Thymus (tissue), 11 donors: ENCODE results near the gene MACROD2. TPM values are rescaled to one million over a fixed set of nuclear protein-coding genes. Genes with fewer than 3 reads are reported as not detected.

Experiments
- DNase-seq, 9 donors: peaks; one replicate each; pipeline ENCODE4 v3.0.0-alpha.2; 2013; ENCODE audit warnings: low spot score in 9 of 9, low read depth in 6 of 9, missing footprints in 1 of 9
- H3K27ac ChIP-seq, 2 donors: one replicate each; pipeline ENCODE4 v1.5.1; 2013; ENCODE audit warnings: control low read depth in 1 of 2, low read depth in 1 of 2, low read length in 1 of 2, mild to moderate bottlenecking in 1 of 2, moderate library complexity in 1 of 2
- H3K27me3 ChIP-seq, 2 donors: one replicate each; pipeline ENCODE4 v1.5.1; 2013; ENCODE audit warnings: low read length in 1 of 2; ENCODE audit not compliant: control insufficient read depth in 2 of 2, insufficient read depth in 1 of 2
- H3K36me3 ChIP-seq, 2 donors: one replicate each; pipeline ENCODE4 v1.5.1; 2013; ENCODE audit warnings: low read length in 1 of 2, mild to moderate bottlenecking in 1 of 2, moderate library complexity in 1 of 2; ENCODE audit not compliant: control insufficient read depth in 2 of 2, insufficient read depth in 2 of 2
- H3K4me1 ChIP-seq, 2 donors: one replicate each; pipeline ENCODE4 v1.5.1; 2013; ENCODE audit warnings: low read length in 2 of 2; ENCODE audit not compliant: control insufficient read depth in 2 of 2, insufficient read depth in 2 of 2
- H3K4me3 ChIP-seq, 2 donors: one replicate each; pipeline ENCODE4 v1.5.1; 2013; ENCODE audit warnings: low read length in 2 of 2, control low read depth in 1 of 2, mild to moderate bottlenecking in 1 of 2
- H3K9me3 ChIP-seq, 2 donors: one replicate each; pipeline ENCODE4 v1.5.1; 2013; ENCODE audit warnings: low read length in 1 of 2, mild to moderate bottlenecking in 1 of 2; ENCODE audit not compliant: control insufficient read depth in 2 of 2, insufficient read depth in 1 of 2
- WGBS: extraction: QIAGEN DNeasy Blood & Tissue Kit; methylation state at CpG from one replicate; pipeline ENCODE4 v1.1.7; 2013; 5-methylcytosine and 5-hydroxymethylcytosine counted together
- polyA plus RNA-seq: library from polyadenylated mRNA; stranded (reverse); fragments of 200-250 nt; gene quantifications from one replicate; pipeline ENCODE4 v1.2.3, GENCODE V29; 2013
- total RNA-seq: library from RNA; stranded (reverse); fragments of 120-200 nt; gene quantifications from one replicate; pipeline ENCODE4 v1.2.4, GENCODE V29; 2013
- donor health status: healthy.

Gene MACROD2
- total and polyA plus RNA-seq, 2 donors: 1.6 to 4.2 TPM

DNA sequence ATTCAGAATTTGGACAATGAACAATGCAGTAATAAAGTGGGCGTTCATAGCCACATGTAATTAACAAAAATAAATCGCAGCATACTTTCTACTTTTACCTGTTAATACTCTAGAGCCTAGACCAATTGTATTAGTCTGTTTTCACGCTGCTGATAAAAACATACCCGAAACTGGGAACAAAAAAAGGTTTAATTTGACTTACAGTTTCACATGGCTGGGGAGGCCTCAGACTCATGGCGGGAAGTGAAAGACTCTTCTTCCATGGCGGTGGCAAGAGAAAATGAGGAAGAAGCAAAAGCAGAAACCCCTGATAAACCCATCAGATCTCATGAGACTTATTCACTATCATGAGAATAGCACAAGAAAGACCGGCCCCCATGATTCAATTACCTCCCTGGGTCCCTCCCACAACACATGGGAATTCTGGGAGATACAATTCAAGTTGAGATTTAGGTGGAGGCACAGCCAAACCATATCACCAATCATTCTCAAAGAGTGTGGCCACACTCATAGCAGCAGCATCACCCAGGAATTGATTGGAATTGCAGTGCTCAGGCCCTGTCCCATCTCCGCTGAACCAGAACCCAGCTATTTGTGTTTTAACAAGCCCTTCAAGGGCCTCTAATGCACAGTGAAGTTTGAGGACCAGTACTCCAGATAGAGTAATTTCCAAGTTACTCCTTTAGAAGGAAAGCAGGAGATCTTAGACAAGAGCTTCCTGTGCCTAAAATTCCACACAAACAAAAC is 1927.9 kb downstream of the MACROD2 start:
- no peak overlapping the region for H3K27ac ChIP-seq
- peak in 1 of 9 donors; percentile 5 for DNase-seq

GRCh38 chr20:15924556-15924955 is 1929.2 kb downstream of the MACROD2 start:
- no peaks in the 10 kb centered on the region for H3K27me3 ChIP-seq
- 84% methylated on average over 1 of the region's 1 CpG for WGBS
- H3K27ac ChIP-seq: no peak overlapping the region
- H3K9me3 ChIP-seq: no peaks in the 10 kb centered on the region
- no peaks in the 10 kb centered on the region for H3K4me1 ChIP-seq
- no peaks in the 10 kb centered on the region for H3K36me3 ChIP-seq
- H3K4me3 ChIP-seq: no peak overlapping the region
- DNase-seq: no peak

More for the DNA sequence above, 1927.9 kb downstream of the MACROD2 start:
- no peaks in the 10 kb centered on the region for H3K36me3 ChIP-seq
- no peaks in the 10 kb centered on the region for H3K4me1 ChIP-seq
- no peaks in the 10 kb centered on the region for H3K27me3 ChIP-seq
- 93% methylated on average over 8 of the region's 8 CpGs for WGBS
- no peaks in the 10 kb centered on the region for H3K9me3 ChIP-seq
- H3K4me3 ChIP-seq: no peak overlapping the region

DNA sequence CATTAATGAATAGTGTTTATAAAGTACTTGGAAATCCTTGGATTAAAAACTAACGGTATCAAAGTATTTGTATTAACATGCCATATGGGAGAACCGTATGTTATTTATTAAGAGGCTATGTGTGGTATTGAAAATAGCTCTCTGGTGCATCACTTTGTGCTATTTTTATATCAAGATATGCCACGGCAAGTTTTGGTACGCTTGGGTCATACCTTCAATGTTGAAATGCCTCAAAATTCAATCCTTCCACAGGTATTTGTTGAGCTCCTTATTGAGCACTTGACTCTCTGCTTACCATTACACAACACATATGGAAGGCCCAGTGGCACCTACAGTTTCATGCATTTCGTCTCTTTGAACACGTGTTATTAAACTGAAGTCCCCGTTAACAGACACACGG is 1930.1 kb downstream of the MACROD2 start:
- no peaks in the 10 kb centered on the region for H3K4me1 ChIP-seq
- no peaks in the 10 kb centered on the region for H3K36me3 ChIP-seq
- H3K4me3 ChIP-seq: no peak overlapping the region
- H3K9me3 ChIP-seq: no peaks in the 10 kb centered on the region
- H3K27me3 ChIP-seq: no peaks in the 10 kb centered on the region
- 90% methylated on average over 8 of the region's 8 CpGs for WGBS
- DNase-seq: no peak
- H3K27ac ChIP-seq: no peak overlapping the region

DNA sequence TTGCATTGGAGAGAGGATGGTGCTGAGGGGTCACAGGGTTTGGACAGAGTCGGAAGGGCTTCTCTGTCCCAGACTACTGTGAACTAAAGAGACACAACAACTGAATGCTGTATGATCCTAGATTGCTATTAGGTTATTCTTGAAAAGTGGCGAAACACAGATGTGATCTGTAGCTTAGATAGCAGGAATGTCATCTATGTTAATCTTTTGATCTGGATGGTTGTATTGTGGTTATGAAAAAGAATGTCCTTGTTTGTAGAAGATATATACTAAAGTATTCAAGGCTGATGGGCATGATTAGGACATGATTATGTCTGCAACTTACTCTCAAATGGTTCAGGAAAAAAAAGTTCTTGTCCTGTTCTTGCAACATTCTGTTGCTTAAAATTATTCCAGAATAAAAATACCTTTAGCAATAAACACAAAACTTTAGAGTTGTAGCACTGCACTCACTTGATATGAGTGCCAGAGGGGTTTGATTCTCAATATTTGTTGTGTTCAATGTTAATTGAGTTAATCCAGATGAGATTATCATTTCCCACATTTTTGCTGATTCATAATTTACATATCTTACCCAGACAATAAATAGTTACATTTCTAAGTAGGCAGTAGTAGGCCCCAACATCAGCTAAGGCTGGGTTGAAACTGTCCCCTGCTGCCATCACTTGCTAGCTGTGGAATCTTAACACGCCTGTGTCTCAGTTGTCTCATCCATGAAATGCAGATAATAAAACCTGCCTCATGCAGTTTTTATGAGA is 1932.8 kb downstream of the MACROD2 start:
- Histone ChIP-seq H3K4me3 (no peak overlapping the region), H3K9me3 (no peaks in the 10 kb centered on the region), H3K27me3 (no peaks in the 10 kb centered on the region), H3K27ac (no peak overlapping the region), H3K4me1 (peaks cover 0 to 3% of the 10 kb centered on the region in 2 donors), H3K36me3 (no peaks in the 10 kb centered on the region)
- no peak for DNase-seq
- 92% methylated on average over 3 of the region's 3 CpGs for WGBS

GRCh38 chr20:15928946-15929345 is 1933.6 kb downstream of the MACROD2 start:
- H3K27me3 ChIP-seq: no peaks in the 10 kb centered on the region
- no peak for DNase-seq
- no peaks in the 10 kb centered on the region for H3K36me3 ChIP-seq
- H3K9me3 ChIP-seq: no peaks in the 10 kb centered on the region
- peaks cover 0 to 3% of the 10 kb centered on the region in 2 donors for H3K4me1 ChIP-seq
- no peak overlapping the region for H3K4me3 ChIP-seq
- no peak overlapping the region for H3K27ac ChIP-seq

GRCh38 chr20:15930311-15931305 is 1935.3 kb downstream of the MACROD2 start:
- no peaks in the 10 kb centered on the region for H3K36me3 ChIP-seq
- peak in 1 of 9 donors; percentile 6 for DNase-seq
- no peaks in the 10 kb centered on the region for H3K9me3 ChIP-seq
- H3K27ac ChIP-seq: no peak overlapping the region
- WGBS: 36% methylated on average over 2 of the region's 2 CpGs
- peaks cover 0 to 3% of the 10 kb centered on the region in 2 donors for H3K4me1 ChIP-seq
- H3K4me3 ChIP-seq: no peak overlapping the region
- H3K27me3 ChIP-seq: no peaks in the 10 kb centered on the region

DNA sequence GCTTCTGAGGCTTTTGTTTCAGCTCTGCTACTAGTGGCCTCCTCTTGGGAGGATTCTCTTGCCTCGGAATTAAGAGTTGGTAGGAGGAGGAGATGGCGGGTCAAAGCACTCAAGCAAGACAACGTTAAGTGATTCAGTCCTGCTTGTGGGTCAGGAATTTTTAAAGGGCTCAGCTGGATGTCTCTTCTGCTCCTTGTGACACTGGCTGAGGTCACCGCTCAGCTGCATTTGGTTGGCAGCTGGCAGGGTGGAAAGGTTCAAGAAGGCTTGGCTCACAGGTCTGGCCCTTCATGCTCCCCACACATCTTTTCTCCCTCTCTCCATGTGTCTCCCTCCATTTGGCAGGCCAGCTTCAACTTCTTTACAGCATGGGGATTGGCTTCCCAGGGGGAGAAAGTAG is 1936.6 kb downstream of the MACROD2 start:
- Histone ChIP-seq H3K4me3 (no peak overlapping the region), H3K27ac (peak overlapping the region; percentile 55 to 75), H3K27me3 (no peaks in the 10 kb centered on the region), H3K36me3 (no peaks in the 10 kb centered on the region), H3K9me3 (no peaks in the 10 kb centered on the region), H3K4me1 (peaks cover 0 to 3% of the 10 kb centered on the region in 2 donors)
- DNase-seq: no peak
- WGBS: 95% methylated on average over 4 of the region's 4 CpGs

DNA sequence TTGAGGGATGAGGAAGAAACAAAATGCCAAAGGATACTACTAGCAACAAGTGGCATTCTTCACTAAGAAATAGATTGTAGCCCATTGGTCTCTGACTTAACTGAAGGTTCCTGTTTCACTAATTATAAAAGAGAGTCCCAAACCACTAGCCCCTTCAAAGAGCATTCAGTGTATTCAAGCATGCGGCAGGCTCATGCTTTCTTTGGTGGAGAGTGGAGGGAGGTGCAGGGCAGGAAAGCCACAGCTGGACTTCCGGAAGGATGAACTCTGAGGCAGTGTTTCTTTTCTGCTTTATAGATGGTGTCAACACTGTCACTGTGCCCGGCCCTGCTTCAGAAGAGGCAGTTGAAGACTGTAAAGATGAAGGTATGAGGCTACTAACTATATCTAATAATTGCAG is 1941.9 kb downstream of the MACROD2 start:
- Histone ChIP-seq H3K27me3 (no peaks in the 10 kb centered on the region), H3K36me3 (no peaks in the 10 kb centered on the region), H3K4me1 (peaks cover 0 to under 1% of the 10 kb centered on the region in 2 donors), H3K9me3 (no peaks in the 10 kb centered on the region), H3K4me3 (no peak overlapping the region), H3K27ac (no peak overlapping the region)
- WGBS: 82% methylated on average over 3 of the region's 3 CpGs
- no peak for DNase-seq
